HL-60 (cell line): ENCODE results near the gene PUS7.

Experiments
- DNase-seq, 2 experiments: peaks; one replicate each; pipeline ENCODE4 v3.0.0-alpha.2; 2010 to 2020; ENCODE audit warnings: low read depth in 1 of 2, low spot score in 1 of 2
- H3K27ac ChIP-seq: fragments of 250-450 bp; sonication (Bioruptor Pico); replicated peaks from 2 replicates; pipeline ENCODE4 v1.5.1; 2020; ENCODE audit warnings: mild to moderate bottlenecking, moderate library complexity
- H3K27me3 ChIP-seq: fragments of 250-450 bp; sonication (Bioruptor Pico); 2 replicates; pipeline ENCODE4 v1.5.1; 2021; ENCODE audit warnings: mild to moderate bottlenecking, moderate library complexity; ENCODE audit not compliant: insufficient read depth, poor library complexity, severe bottlenecking
- H3K4me3 ChIP-seq: replicated peaks from 2 replicates; pipeline ENCODE4 v1.5.1; 2011; ENCODE audit warnings: mild to moderate bottlenecking, control low read depth, low read length; ENCODE audit not compliant: insufficient read depth
- CTCF ChIP-seq: IDR thresholded peaks from one replicate; pipeline ENCODE4 v1.5.1; 2011; ENCODE audit warnings: low read length, control low read depth, inconsistent platforms; ENCODE audit not compliant: insufficient read depth
- GABPA ChIP-seq: IDR thresholded peaks from 2 replicates; pipeline ENCODE4 v1.6.1; 2012; ENCODE audit warnings: low read depth
- POLR2AphosphoS5 ChIP-seq: IDR thresholded peaks from 2 replicates; pipeline ENCODE4 v1.6.1; 2012; ENCODE audit warnings: low read depth
- REST ChIP-seq: IDR thresholded peaks from 2 replicates; pipeline ENCODE4 v1.6.1; 2012; ENCODE audit warnings: low read depth; ENCODE audit not compliant: insufficient replicate concordance
- SPI1 ChIP-seq: IDR thresholded peaks from 2 replicates; pipeline ENCODE4 v1.6.1; 2012; ENCODE audit warnings: low read depth, mild to moderate bottlenecking, borderline replicate concordance

The PUS7 gene

GRCh38 chr7:105493923-105494315 lies 28.2 kb downstream of the PUS7 start:
- no peak for DNase-seq
- no peaks in the 10 kb centered on the region for H3K27me3 ChIP-seq
- no peak overlapping the region for H3K4me3 ChIP-seq
- no peak overlapping the region for H3K27ac ChIP-seq
- TF ChIP-seq SPI1 (no peak), GABPA (no peak), POLR2AphosphoS5 (no peak), REST (no peak), CTCF (no peak)

GRCh38 chr7:105493196-105493922 lies 28.7 kb downstream of the PUS7 start:
- H3K27ac ChIP-seq = no peak overlapping the region
- H3K4me3 ChIP-seq = no peak overlapping the region
- DNase-seq = no peak
- H3K27me3 ChIP-seq = no peaks in the 10 kb centered on the region
- TF ChIP-seq SPI1 (no peak), REST (no peak), CTCF (no peak), POLR2AphosphoS5 (no peak), GABPA (no peak)

- Histone ChIP-seq H3K4me3 (no peak overlapping the region), H3K27ac (no peak overlapping the region)
These were observed 32.7 kb downstream of the PUS7 start for GRCh38 chr7:105489409-105489808.

More at GRCh38 chr7:105489409-105489808, 32.7 kb downstream of the PUS7 start:
- no peak for TF ChIP-seq POLR2AphosphoS5
- no peak for TF ChIP-seq GABPA
- TF ChIP-seq CTCF = no peak
- no peak for TF ChIP-seq SPI1
- TF ChIP-seq REST = no peak
- DNase-seq = no peak
- no peaks in the 10 kb centered on the region for H3K27me3 ChIP-seq
